HUES6 (cell line): Measurements from ENCODE around the gene CD177.
"Not testable (repeated sequence)": the region's sequence is repeated elsewhere in the genome, so short reads cannot be mapped to it uniquely, and the experiment has no call there.

Experiments used
- H3K27ac ChIP-seq: 2 replicates; pipeline ENCODE4 v1.7.0; 2013; ENCODE audit warnings: low read depth, mild to moderate bottlenecking, low read length, inconsistent platforms
- H3K27me3 ChIP-seq: 2 replicates; pipeline ENCODE4 v1.6.1; 2013; ENCODE audit warnings: low read length; ENCODE audit not compliant: control insufficient read depth, insufficient read depth
- H3K36me3 ChIP-seq: 2 replicates; pipeline ENCODE4 v1.6.1; 2013; ENCODE audit warnings: low read length; ENCODE audit not compliant: control insufficient read depth, insufficient read depth
- H3K4me1 ChIP-seq: 2 replicates; pipeline ENCODE4 v1.6.1; 2013; ENCODE audit warnings: low read length; ENCODE audit not compliant: control insufficient read depth, insufficient read depth
- H3K4me3 ChIP-seq: 2 replicates; pipeline ENCODE4 v1.5.1; 2013; ENCODE audit warnings: low read depth, low read length
- H3K9ac ChIP-seq: one replicate; pipeline ENCODE4 v1.6.1; 2013; ENCODE audit warnings: mild to moderate bottlenecking, low read length
- H3K9me3 ChIP-seq: 2 replicates; pipeline ENCODE4 v1.6.1; 2013; ENCODE audit warnings: low read depth, low read length; ENCODE audit not compliant: control insufficient read depth, insufficient read depth

The CD177 gene

DNA sequence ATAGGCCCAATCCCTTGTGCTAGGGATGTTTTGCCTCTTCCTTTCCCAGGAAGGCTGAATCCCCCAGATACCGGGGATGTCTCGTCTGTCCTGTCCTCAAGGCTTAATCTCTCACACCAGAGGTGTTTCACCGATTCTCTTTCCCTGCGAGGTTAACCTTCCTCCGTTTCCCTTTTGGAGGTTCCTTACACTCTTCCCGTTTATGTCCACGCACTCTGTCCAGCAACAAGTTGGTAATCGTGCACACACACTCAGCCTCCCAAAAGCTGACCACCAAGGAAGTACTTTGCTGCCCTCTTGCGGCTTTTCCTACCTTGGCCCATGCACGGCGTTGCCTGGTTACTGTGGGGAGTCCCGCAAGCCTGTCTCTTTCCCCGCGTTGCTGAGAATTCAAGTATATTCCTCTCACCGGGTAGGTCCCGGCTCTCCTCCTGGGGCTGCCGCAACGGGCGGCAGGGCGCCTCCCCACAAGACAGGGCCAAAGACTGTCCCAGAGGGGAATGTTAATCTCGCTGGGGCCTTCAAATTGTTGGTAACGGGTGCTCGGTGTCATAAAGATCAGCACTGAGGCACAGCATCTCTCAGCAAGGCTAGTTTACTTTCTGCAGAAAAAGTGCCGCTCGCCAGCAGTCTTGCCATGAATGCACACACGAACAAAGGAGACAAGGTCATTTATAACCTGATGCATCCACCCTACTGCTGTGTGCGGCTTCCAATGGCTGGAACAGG is 36.7 kb upstream of the CD177 start:
- no peak overlapping the region for H3K4me3 ChIP-seq
- peaks cover 49% of the 10 kb centered on the region for H3K9me3 ChIP-seq
- H3K9ac ChIP-seq, result no peak overlapping the region
- no peaks in the 10 kb centered on the region for H3K36me3 ChIP-seq
- H3K27me3 ChIP-seq, result no peaks in the 10 kb centered on the region
- H3K4me1 ChIP-seq, result no peaks in the 10 kb centered on the region; the same call in 1 of the 2 replicates
- no peak overlapping the region for H3K27ac ChIP-seq

DNA sequence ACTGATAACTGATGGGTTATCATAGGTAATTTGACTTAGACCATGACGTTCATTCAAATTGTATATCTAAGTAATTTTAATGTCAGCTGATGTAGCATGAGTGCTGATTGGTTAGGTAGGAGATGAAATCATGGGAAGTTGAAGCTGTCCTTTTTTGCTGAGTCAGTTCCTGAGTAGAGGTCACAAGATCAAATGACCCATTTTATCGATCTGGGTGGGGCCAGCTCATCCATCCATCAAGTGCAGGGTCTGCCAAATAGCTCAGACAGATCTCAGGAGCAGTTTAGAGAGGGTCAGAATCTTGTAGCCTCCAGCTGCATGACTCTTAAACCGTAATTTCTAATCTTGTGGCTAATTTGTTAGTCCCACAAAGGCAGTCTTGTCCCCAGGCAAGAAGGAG is 35.3 kb upstream of the CD177 start:
- Histone ChIP-seq H3K9me3 (peaks cover 48% of the 10 kb centered on the region), H3K36me3 (peaks cover 2% of the 10 kb centered on the region; the same call in 1 of the 2 replicates), H3K27me3 (no peaks in the 10 kb centered on the region), H3K27ac (no peak overlapping the region), H3K4me3 (no peak overlapping the region), H3K9ac (no peak overlapping the region), H3K4me1 (peaks cover 5% of the 10 kb centered on the region; the same call in 1 of the 2 replicates)

DNA sequence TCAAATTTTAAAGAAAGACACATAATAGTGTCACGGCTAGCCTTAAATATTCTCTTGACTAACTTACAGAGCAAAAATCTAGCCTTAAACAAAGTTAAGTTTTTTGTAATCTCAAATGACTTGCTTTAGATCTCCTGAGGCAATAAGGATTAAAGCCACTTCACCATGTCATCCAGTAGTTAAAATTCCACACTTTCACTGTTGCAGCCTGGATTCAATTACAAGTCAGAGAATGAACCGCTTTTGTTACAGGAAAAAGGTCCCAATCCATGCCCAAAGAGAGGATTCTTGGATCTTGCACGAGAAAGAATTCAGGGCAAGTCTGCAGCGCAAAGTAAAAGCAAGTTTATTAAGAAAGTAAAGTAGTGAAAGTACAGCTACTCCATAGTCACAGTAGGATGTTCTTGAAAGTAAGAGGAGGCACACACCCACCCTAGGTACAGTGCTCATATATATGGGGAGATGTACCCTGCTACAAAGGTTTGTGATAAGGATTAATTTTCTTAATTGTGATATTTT is 34.6 kb upstream of the CD177 start:
- H3K36me3 ChIP-seq, result peaks cover 3% of the 10 kb centered on the region; the same call in 1 of the 2 replicates
- peaks cover 7% of the 10 kb centered on the region; the same call in 1 of the 2 replicates for H3K4me1 ChIP-seq
- peaks cover 42% of the 10 kb centered on the region for H3K9me3 ChIP-seq
- no peak overlapping the region for H3K27ac ChIP-seq
- H3K9ac ChIP-seq, result no peak overlapping the region
- H3K27me3 ChIP-seq, result no peaks in the 10 kb centered on the region
- H3K4me3 ChIP-seq, result no peak overlapping the region

DNA sequence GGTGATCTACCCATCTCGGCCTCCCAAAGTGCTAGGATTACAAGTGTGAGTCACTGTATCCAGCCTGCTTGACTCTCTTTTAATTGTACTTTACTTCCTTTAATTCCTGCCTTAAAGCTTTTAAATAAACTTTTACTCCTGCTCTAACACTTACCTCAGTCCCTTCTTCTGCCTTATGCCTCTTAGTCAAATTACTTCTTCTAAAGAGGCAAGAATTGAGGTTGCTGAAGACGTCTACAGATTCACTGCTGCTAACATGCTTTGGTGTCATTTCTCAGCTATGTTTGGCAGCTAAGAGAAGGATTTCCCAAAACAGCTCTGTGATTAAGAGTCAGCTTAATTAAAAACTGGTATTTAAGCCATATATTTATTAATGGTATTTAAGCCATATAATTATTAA is 32.9 kb upstream of the CD177 start:
- H3K9ac ChIP-seq, result no peak overlapping the region
- H3K4me1 ChIP-seq, result peaks cover 7% of the 10 kb centered on the region; the same call in 1 of the 2 replicates
- no peaks in the 10 kb centered on the region for H3K27me3 ChIP-seq
- no peak overlapping the region for H3K27ac ChIP-seq
- H3K36me3 ChIP-seq, result peaks cover 3% of the 10 kb centered on the region; the same call in 1 of the 2 replicates
- peaks cover 37% of the 10 kb centered on the region for H3K9me3 ChIP-seq
- H3K4me3 ChIP-seq, result no peak overlapping the region

DNA sequence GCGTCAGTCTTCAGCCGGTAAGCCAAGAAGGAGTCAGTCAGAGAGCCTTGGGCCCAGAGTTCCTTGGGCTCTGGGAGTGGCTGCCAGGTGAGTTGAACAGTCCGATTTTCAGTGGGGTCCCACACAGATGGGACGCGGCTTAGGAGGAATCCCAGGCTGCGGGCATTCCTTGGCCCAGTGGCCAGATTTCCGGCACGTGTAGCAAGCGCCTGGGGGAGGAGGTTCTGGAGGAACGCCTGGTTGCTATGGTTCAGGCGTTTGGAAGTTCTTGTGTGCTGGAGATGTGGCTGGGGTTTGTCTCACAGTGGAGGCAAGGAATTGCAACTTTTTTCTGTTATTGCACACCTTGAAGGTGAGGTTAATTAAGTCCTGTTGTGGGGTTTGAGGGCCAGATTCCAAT is 26.7 kb upstream of the CD177 start:
- peaks cover 11% of the 10 kb centered on the region for H3K4me1 ChIP-seq
- H3K4me3 ChIP-seq, H3K36me3 ChIP-seq, H3K9ac ChIP-seq, H3K27ac ChIP-seq, H3K27me3 ChIP-seq: not testable (repeated sequence)
- peaks cover 29% of the 10 kb centered on the region for H3K9me3 ChIP-seq

DNA sequence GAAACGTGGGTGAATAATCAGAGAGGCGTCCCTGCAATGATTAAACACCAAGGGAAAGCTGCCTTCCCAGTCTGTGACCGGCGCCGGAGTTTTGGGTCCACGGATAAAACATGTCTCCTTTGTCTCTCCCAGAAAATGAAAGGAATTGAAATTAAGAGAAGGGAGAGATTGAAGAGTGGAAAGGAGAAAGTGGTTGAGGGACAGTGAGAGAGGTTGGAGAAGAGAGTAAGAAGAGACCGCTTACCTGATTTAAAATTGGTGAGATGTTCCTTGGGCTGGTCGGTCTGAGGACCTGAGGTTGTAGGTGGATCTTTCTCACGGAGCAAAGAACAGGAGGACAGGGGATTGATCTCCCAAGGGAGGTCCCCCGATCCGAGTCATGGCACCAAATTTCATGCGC is 24.9 kb upstream of the CD177 start:
- H3K27ac ChIP-seq, result not testable (repeated sequence)

DNA sequence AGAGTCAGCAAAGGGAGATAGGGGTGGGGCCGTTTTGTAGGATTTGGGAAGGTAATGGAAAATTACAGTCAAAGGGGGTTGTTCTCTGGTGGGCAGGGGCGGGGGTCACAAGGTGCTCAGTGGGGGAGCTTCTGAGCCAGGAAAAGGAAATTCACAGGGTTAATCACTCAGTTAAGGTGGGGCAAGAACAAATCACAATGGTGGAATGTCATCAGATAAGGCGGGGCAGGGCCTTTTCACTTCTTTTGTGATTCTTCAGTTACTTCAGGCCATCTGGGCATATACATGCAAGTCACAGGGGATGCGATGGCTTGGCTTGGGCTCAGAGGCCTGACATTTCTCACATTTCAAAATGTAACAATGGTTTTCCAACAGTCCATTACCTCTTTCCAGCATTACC is 24.4 kb upstream of the CD177 start:
- not testable (repeated sequence) for H3K27ac ChIP-seq, H3K9ac ChIP-seq, H3K36me3 ChIP-seq, H3K4me3 ChIP-seq, H3K27me3 ChIP-seq
- Histone ChIP-seq H3K9me3 (peaks cover 25% of the 10 kb centered on the region), H3K4me1 (peaks cover 16% of the 10 kb centered on the region)

More for the DNA sequence above, 24.9 kb upstream of the CD177 start:
- H3K27me3 ChIP-seq, H3K36me3 ChIP-seq: not testable (repeated sequence)
- Histone ChIP-seq H3K4me1 (peaks cover 16% of the 10 kb centered on the region), H3K9ac (peak overlapping the region; percentile 62), H3K9me3 (peaks cover 25% of the 10 kb centered on the region), H3K4me3 (peak overlapping the region; percentile 39; the same call in 1 of the 2 replicates)

DNA sequence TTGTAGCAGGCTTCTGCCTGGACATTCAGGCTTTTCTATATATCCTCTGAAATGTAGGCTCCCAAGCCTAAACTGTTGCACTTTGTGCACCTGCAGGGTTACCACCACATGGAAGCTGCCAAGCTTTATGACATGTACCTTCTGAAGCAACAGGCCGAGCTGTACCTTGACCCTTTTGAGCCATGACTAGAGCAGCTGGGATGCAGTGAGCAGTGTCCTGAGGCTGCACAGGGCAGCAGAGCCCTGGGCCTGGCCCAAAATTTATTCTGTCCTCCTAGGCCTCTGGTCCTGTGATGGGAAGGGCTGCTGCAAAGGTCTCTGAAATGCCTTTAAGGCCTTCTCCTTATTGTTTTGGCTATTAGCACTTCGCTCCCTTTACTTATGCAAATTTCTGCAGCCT is 23.5 kb upstream of the CD177 start:
- Histone ChIP-seq H3K4me3 (no peak overlapping the region), H3K9ac (no peak overlapping the region), H3K36me3 (peaks cover 2% of the 10 kb centered on the region; the same call in 1 of the 2 replicates), H3K4me1 (peaks cover 16% of the 10 kb centered on the region), H3K27ac (no peak overlapping the region), H3K9me3 (peaks cover 25% of the 10 kb centered on the region), H3K27me3 (no peaks in the 10 kb centered on the region)

DNA sequence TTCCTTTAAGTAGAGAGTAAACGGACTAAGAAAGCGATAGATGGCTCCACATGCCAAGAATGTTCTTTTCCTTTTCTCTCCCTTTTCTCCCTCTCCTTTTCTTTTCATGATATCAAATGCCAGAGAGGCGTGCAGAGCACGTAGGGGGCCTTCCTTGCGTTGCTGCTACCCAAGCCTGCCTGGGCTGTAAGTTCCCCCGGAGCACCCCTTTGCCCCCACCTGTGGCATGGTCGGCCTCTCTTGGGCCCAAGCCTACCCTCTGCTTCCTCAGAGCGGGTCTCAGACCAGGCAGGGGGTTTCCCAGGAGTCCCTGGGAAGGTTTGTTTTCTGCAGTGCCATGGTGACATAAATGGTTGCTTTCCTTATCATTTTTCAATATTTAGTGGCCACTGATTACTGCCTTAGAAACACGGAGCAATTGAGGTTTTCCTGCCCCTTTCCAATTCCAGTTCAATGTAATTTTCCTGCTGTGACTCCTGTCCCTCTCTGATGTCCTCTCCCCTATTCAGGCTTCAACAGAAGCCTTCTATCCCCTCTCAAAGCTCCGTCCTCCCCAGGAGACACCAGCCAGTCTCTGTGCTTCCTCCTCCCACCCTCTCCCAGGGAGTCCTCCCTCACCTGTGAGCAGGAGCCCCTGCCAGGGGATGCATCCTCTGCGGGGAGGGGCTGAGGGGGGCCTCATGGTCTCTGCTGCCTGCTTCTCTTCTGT is 22.6 kb upstream of the CD177 start:
- H3K9me3 ChIP-seq, result peaks cover 25% of the 10 kb centered on the region
- H3K36me3 ChIP-seq, result peaks cover 2% of the 10 kb centered on the region; the same call in 1 of the 2 replicates
- no peak overlapping the region for H3K27ac ChIP-seq
- H3K9ac ChIP-seq, result no peak overlapping the region
- peaks cover 16% of the 10 kb centered on the region for H3K4me1 ChIP-seq
- no peak overlapping the region for H3K4me3 ChIP-seq
- H3K27me3 ChIP-seq, result no peaks in the 10 kb centered on the region

DNA sequence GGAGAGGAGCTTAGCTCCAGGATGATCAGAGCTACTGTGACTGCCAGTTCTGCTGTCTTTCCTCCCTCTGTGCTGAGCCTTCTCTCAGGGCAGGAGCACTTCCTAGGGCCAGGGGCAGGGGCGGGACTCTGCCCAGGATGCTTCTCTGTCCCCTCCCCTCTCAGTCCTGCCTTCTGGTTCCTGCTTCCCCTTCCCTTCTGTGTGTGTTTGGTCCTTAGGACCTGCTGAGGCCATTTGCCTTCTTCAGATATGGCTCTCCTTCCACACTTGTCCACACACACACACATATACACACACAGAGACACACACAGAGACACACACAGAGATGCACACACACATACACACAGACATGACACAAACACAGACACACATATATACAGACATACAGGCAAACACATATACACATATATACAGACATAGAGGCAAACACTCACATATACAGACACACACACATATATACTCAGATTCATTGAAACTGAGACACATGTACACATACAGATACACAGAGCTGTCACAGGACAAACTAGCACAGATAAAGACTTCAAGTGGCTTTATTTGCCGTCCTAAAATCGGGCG is 22.0 kb upstream of the CD177 start:
- Histone ChIP-seq H3K27ac (no peak overlapping the region), H3K4me1 (peaks cover 16% of the 10 kb centered on the region), H3K4me3 (no peak overlapping the region), H3K9me3 (peaks cover 25% of the 10 kb centered on the region), H3K27me3 (no peaks in the 10 kb centered on the region), H3K9ac (no peak overlapping the region), H3K36me3 (peaks cover 2% of the 10 kb centered on the region; the same call in 1 of the 2 replicates)
